SK-N-SH (cell line): Measurements from ENCODE around the gene APBB2.

Experiments
- POLR2AphosphoS5 ChIP-seq: IDR thresholded peaks from 2 replicates; pipeline ENCODE4 v1.6.1; 2012; ENCODE audit warnings: low read depth, low read length
- USF2 ChIP-seq: fragments of 150-350 bp; IDR thresholded peaks from 2 replicates; pipeline ENCODE4 v1.6.1; 2017; ENCODE audit warnings: antibody characterized with exemption, low read length, low read depth, borderline replicate concordance
- TF ChIP-seq, protein P1 (sequence below): fragments of 200-600 bp; sonication (generic); IDR thresholded peaks from 2 replicates; pipeline ENCODE4 v1.6.1; 2017; ENCODE audit warnings: antibody characterized with exemption, mild to moderate bottlenecking, moderate library complexity

- TF ChIP-seq, protein P1, sequence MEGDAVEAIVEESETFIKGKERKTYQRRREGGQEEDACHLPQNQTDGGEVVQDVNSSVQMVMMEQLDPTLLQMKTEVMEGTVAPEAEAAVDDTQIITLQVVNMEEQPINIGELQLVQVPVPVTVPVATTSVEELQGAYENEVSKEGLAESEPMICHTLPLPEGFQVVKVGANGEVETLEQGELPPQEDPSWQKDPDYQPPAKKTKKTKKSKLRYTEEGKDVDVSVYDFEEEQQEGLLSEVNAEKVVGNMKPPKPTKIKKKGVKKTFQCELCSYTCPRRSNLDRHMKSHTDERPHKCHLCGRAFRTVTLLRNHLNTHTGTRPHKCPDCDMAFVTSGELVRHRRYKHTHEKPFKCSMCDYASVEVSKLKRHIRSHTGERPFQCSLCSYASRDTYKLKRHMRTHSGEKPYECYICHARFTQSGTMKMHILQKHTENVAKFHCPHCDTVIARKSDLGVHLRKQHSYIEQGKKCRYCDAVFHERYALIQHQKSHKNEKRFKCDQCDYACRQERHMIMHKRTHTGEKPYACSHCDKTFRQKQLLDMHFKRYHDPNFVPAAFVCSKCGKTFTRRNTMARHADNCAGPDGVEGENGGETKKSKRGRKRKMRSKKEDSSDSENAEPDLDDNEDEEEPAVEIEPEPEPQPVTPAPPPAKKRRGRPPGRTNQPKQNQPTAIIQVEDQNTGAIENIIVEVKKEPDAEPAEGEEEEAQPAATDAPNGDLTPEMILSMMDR: no peak
- TF ChIP-seq USF2: no peak
- TF ChIP-seq POLR2AphosphoS5: no peak
Observed at GRCh38 chr4:41146196-41146595, 68.1 kb downstream of the APBB2 start.
